HPDE6-E6E7 (cell line): ENCODE data around the gene PDPN.

Experiments
- DNase-seq: peaks from one replicate; pipeline ENCODE4 v3.0.0; 2011; ENCODE audit warnings: missing footprints; ENCODE audit errors: extremely low spot score

The PDPN gene

GRCh38 chr1:13617773-13618172 is 34.1 kb downstream of the PDPN start:
- DNase-seq: no peak

GRCh38 chr1:13618483-13618882 is 34.9 kb downstream of the PDPN start:
- no peak for DNase-seq

GRCh38 chr1:13619909-13620308 is 36.3 kb downstream of the PDPN start:
- no peak for DNase-seq

- DNase-seq: no peak
Measured at GRCh38 chr1:13620825-13621224, 37.2 kb downstream of the PDPN start.

GRCh38 chr1:13622446-13622845 is 38.8 kb downstream of the PDPN start:
- DNase-seq: no peak

GRCh38 chr1:13623021-13623637 is 39.5 kb downstream of the PDPN start:
- DNase-seq: no peak

GRCh38 chr1:13624526-13624925 is 40.9 kb downstream of the PDPN start:
- DNase-seq: no peak

GRCh38 chr1:13627127-13627526 is 43.5 kb downstream of the PDPN start:
- DNase-seq: no peak

- no peak for DNase-seq
Measured at GRCh38 chr1:13628218-13628617, 44.6 kb downstream of the PDPN start.

- peak; percentile 23 for DNase-seq
Measured at GRCh38 chr1:13628711-13629110, 45.1 kb downstream of the PDPN start.

GRCh38 chr1:13642306-13643004 is 58.8 kb downstream of the PDPN start:
- DNase-seq: no peak

GRCh38 chr1:13643017-13643416 is 59.4 kb downstream of the PDPN start:
- DNase-seq: no peak

- DNase-seq: no peak
Measured at GRCh38 chr1:13646521-13646920, 62.9 kb downstream of the PDPN start.

GRCh38 chr1:13651279-13651678 is 67.6 kb downstream of the PDPN start:
- DNase-seq: no peak

GRCh38 chr1:13652238-13652637 is 68.6 kb downstream of the PDPN start:
- no peak for DNase-seq

- DNase-seq: peak; percentile 58
Measured at GRCh38 chr1:13661539-13661938, 77.9 kb downstream of the PDPN start.

- DNase-seq: no peak
Measured at GRCh38 chr1:13662493-13662892, 78.9 kb downstream of the PDPN start.

GRCh38 chr1:13663969-13664368 is 80.3 kb downstream of the PDPN start:
- no peak for DNase-seq

GRCh38 chr1:13664451-13664850 is 80.8 kb downstream of the PDPN start:
- peak; percentile 45 for DNase-seq

- DNase-seq: no peak
Measured at GRCh38 chr1:13666317-13666716, 82.7 kb downstream of the PDPN start.
